ENCODE results near the gene SRRM2.

DNA sequence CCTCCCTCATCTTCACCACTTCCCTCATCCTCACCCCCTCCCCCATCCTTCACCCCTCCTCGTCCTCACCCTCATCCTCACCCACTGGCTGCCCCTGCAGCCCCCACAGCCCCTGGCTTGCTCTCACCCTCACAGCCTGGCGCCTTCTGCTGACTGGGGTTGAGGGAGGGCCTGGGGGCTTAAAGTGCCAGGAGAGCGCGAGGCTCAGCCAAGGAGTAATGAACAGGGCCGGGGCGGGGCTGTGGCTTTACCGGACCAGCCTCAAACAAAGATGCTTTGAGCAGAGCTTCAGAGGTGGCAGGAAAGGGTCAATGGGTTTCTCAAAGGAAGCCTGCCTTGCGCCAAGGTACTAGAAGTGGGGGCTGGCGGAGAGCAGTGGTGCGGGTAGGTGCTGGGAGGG, 35.0 kb downstream of the SRRM2 start, which contains the start of gene PRSS33:
- no peak for TF ChIP-seq CTCF (conservative IDR thresholded peaks at IDR 0.05)
- TF ChIP-seq EZH2 (IDR thresholded peaks at IDR 0.05; ENCODE audit: low read depth): no peak

Data from PC-9 (cell line).